KOPT-K1 (cell line): Measurements from ENCODE around the gene ERN1.
"Not testable (repeated sequence)": the region's sequence is repeated elsewhere in the genome, so short reads cannot be mapped to it uniquely, and the experiment has no call there.

Experiments used
- H3K27ac ChIP-seq: fragments of 200-600 bp; sonication (generic); 2 replicates; pipeline ENCODE4 v1.5.1; 2016; ENCODE audit warnings: antibody characterized with exemption, mild to moderate bottlenecking, low read depth, low read length; ENCODE audit not compliant: poor library complexity, severe bottlenecking
- H3K36me3 ChIP-seq: fragments of 200-600 bp; sonication (generic); 2 replicates; pipeline ENCODE4 v1.5.1; 2017; ENCODE audit warnings: antibody characterized with exemption, mild to moderate bottlenecking, low read length, moderate library complexity; ENCODE audit not compliant: insufficient read depth
- H3K9me3 ChIP-seq: fragments of 200-600 bp; sonication (generic); 2 replicates; pipeline ENCODE4 v1.5.1; 2017; ENCODE audit warnings: antibody characterized with exemption, low read length, mild to moderate bottlenecking; ENCODE audit not compliant: insufficient read depth, poor library complexity, severe bottlenecking

Gene ERN1

DNA sequence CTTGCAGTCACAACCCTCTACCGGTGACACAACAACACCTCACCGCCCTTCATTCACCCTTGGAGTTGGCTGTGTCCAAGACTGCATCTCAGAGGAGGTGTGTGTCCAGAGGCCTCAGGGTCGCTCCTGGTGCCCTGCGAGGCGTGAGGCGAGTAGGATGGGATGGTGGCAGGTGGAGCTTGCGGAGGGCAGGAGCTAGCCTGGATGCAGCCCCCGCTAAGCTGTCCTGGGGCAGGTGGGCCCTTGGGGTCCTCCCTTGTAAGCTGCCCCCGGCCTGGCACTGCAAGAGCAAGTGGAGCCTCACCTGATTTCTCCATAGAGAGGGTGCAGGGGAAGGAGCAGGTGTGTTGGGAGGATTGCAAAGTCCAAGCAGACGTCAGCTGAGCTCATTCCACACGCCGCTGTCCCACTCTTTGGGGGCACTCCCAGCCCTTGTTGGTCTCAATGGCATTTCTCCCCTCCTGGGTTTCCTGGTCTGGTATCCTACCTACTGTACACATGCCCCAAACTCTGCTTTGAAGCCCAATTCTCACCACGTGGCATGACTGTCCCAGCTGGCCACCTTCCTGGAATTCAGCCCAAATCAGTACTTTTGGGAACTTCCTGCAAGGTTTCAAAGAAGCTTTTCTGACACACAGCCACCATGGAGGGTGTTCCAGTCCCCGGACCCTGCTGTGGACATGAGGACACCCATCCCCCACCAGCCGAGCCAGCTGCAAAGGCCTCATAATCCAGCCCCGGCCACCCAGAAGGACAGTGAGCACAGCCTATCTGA lies 91.4 kb downstream of the ERN1 start:
- H3K27ac ChIP-seq, result no peak overlapping the region
- H3K9me3 ChIP-seq, result no peaks in the 10 kb centered on the region
- peaks cover 56% of the 10 kb centered on the region for H3K36me3 ChIP-seq

DNA sequence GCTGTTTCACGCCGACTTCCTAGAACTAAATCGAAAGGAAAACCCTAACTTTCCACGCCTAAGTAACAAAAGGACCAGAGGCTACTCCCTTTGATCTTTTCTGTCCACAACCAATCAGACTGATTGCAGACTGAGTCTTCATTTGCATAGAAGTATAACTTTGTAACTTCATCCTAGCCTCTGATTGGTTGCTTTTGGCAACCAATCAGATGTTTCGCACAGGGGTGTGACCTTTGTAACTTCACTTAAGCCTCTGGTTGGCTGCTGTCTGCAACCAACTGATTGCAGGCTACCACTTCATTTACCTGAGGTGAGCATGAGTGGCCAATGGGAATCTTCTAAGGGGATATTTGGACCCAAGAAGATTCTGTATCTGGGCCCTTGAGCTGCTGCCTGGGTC lies 92.1 kb downstream of the ERN1 start:
- H3K9me3 ChIP-seq, result no peaks in the 10 kb centered on the region
- peaks cover 49% of the 10 kb centered on the region for H3K36me3 ChIP-seq
- no peak overlapping the region for H3K27ac ChIP-seq

DNA sequence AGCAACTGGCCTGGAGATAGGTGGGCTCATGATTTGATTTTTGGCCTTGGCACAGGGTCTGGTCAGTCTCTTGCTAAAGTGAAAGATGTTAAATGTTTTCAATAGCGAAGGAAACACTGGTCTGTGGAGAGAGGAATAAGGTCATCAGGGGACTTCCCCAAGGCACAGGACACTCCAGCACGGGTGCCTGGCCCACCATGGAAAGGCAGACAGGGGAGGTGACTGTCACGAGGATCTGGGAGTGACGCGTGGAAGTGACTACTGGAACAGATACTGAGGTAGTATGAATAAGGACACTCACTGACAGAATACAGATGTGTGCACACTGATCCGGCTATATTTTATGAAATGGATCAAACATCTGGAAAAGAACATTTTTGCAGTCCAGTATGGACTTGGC lies 92.8 kb downstream of the ERN1 start:
- no peaks in the 10 kb centered on the region for H3K9me3 ChIP-seq
- no peak overlapping the region for H3K27ac ChIP-seq
- H3K36me3 ChIP-seq, result peaks cover 43% of the 10 kb centered on the region

DNA sequence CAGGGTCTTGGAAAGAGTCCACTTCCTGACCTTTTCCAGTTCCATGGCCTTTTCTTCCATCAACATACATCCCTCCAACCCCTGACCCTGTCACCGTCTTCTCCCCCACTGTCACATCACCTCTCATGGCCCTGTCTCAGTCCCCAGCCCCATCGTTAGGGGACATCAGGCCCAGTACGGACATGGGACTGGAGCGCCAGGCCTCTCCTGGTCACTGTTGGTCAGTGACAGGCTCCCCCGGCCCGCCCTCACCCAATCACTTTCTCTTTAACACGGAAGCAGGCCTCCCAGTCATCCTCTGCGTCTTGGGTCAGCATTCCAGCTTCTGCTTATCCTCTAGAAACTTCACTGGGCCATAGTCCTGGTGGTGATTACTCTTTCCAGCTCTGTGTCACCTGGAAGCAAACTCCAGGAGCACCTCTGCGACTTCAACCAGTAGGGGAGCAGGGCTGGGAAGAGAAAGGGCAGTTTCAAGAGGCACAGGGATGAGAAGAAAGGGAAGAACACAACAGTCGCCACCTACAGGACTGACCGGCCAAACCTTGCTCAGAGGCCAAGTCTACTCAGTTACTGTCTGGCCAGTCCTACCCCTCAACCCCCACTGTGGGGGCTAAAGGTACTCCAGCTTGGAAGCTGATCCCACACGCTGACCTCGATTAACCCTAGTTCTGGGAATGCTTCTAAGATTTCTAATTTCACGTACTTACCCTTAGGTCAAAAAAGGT lies 93.6 kb downstream of the ERN1 start:
- no peak overlapping the region for H3K27ac ChIP-seq
- H3K9me3 ChIP-seq, result no peaks in the 10 kb centered on the region
- peaks cover 37% of the 10 kb centered on the region for H3K36me3 ChIP-seq

DNA sequence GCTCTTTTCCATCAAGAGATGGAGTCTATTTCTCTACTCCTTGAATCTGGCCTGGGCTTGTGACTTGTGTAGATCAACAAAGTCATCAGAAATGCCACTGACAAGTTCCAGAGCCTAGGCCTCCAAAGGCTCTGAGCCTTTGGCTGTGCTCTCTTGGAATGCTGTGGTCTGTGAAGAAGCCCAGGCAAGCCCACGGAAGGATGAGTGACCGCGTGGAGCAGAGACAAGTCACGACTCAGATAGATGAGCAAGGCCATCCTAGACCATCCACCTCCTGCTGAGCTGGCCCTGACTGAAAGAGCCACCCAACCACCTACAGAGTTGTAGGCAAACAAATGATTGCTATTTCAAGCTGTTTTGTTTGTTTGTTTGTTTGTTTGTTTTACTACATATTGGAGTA lies 97.9 kb downstream of the ERN1 start:
- Histone ChIP-seq H3K9me3 (no peaks in the 10 kb centered on the region), H3K27ac (no peak overlapping the region), H3K36me3 (peaks cover 2% of the 10 kb centered on the region)

DNA sequence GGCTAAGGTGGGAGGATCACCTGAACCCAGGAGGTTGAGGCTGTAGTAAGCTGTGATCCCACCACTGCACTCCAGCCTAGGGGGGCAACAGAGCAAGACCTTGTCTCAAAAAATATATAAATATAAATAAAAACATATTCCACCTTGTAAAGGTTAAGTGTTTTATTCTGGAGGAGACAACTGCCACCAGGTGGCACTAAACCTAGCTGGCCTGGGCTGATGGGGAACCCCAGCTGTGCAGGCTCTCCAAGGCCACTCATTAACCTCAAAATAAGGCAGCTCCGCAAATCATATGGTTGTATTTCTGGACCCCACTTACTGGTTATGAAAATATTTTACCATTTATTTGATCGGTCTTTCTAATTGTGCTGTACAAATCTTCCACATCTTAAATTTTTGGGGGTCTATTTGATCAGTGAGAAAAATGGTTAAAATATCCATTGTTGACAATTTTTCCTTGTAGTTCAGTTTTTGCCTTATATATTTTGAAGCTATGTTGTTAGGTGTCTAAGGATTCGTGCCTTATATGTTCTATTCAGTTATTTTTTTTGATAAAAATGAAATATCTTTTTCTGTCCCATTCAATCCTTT lies 101.0 kb downstream of the ERN1 start:
- Histone ChIP-seq H3K9me3 (no peaks in the 10 kb centered on the region), H3K36me3 (no peaks in the 10 kb centered on the region), H3K27ac (no peak overlapping the region)

DNA sequence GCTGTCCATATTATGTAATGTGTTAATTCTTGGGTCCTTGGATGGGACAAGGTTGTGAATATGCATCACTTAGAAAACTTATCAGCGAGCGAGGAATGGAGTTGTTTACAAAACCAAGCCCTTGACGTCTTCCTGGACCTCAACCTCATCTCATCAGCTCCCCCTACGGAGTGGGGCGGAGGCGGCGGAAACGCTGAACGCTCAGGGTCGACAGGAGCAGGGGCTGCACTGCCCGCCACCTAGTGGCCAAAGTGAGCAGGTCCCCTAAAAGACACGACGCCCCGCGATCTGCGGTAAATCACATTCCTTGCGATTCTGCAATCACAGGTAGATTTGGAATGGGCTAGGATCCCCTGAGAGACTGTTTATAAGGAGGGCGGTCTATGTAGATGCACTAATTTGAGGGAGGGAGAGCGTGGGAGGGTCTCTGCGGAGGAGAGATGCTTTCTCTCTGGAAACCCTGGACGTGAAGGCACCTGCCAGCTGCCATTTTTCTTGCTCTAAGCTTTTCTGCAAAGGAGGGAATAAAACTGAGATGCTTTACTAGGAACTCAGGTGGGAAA lies 104.1 kb downstream of the ERN1 start:
- Histone ChIP-seq H3K27ac (peak overlapping the region; percentile 95), H3K36me3 (no peaks in the 10 kb centered on the region), H3K9me3 (no peaks in the 10 kb centered on the region)

DNA sequence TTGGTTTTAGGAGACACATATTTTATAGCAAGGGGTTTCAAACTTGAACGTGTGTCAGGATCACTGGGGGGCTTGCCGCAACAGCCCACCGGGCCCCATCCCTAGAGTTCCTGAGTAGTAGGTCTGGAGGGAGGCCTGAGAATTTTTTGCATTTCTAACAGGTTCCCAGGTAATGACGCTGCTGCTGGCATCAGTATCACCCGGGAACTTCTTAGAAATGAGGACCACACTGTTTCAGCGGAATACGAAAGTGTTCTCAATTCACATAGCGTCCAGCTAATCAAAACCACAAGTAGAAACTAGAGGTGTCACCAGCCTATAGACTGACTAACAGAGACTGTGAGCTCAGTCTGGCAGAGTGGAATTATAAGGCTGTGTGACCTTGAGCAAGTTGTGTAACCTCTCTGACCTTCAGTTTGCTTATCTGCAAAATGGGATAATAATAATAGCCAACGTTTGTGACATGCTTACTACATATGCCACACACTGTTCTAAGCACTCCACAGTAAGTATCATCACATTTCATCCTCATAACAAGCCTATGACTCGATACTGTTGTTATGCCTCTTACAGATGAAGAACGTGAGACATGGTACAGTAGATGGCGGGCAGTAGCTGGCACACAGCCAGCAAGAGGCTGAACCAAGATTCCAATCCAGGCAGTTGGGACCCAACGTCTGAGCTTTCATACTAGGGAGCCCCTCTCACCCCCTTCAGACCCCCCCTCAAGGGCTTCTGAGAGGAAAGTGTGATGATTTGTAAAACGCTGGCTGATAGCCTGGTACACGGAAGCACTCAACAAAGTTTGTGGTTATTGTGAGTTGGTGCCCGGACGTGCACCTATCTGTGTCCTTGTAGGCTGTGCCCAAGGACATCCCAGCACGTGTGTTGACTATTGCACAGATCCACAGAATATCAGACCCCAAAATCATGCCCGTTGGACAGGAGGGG lies 104.9 kb downstream of the ERN1 start:
- H3K36me3 ChIP-seq, result no peaks in the 10 kb centered on the region
- H3K27ac ChIP-seq, result peak overlapping the region; percentile 95
- H3K9me3 ChIP-seq, result no peaks in the 10 kb centered on the region

DNA sequence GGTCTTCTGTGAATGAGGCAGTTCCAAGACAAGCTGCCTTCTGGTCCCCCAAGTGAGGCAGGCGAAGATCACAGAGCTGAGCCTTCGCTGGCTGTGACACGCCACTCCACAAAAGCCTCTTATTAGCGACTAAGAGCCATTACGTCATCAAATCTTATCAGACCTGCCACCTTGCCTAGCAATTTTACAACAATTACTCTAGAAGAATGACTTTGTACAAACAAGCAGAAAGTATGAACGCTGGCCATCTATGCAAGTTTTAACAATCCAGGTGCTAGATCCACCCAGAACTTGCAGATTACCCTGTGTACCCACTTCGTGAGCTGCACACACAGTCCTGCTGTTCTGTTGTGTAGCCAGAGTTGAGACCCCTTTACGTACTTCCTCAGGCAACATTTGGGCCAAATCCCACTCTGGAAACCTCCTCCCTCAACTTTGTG lies 105.7 kb downstream of the ERN1 start:
- H3K9me3 ChIP-seq, result no peaks in the 10 kb centered on the region
- H3K36me3 ChIP-seq, result no peaks in the 10 kb centered on the region
- H3K27ac ChIP-seq, result peak overlapping the region; percentile 95

DNA sequence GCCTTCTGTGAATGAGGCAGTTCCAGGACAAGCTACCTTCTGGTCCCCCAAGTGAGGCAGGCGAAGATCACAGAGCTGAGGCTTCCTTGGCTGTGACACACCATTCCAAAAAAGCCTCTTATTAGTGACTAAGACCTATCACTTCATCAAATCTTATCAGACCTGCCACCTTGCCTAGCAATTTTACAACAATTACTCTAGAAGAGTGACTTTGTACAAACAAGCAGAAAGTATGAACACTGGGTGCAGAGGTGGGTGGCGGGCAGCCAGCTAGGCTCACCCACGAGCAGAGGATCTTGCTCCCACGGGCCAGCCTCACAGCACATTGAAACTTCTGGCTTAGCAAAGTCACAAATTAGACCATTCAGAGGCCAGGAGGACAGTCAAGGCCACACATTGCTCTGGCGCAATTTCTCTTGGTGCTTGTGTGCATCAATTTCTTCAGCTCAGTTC lies 107.3 kb downstream of the ERN1 start:
- Histone ChIP-seq H3K9me3 (no peaks in the 10 kb centered on the region), H3K36me3 (no peaks in the 10 kb centered on the region), H3K27ac (peak overlapping the region; percentile 95)

DNA sequence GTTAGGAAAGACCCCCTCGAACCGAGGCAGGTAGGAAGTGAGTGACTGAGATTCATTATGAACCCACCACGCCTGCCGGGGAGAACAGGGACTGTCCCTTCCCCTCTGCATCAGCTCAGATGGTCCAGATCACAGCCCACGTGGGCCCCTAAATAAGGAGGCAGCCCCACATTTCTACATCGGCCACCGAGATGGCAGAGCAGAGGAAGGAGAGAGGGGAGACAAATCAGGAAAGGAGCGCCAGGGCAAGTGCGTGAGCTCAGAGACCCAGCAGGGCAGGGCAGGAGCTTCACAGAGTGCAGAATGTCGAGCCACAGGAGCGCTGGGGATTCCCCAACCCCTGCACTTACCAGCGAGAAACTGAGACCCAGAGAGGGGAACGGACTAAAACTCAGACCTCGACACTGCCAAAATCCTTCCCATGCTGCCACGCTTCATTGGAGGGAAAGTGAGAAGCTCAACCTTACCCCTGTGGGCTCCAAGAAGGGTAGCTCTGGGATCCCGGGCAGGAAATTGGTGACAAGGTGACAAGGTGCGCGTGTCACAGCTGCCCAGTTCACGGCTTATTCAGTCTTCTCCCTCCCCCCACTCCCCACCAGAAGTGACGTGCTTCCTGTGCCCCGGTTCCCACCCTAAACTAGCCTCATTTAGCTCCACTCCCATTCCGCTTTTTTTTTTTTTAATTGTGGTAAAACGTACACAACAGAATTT lies 109.7 kb downstream of the ERN1 start, which contains the start of gene ICAM2:
TSS of gene ICAM2 (minus strand) at position 578 of the 711 bp plus-strand sequence. CDS start 13,942 bp downstream, outside the sequence.
- peak within 1 kb of the TSS; percentile 95 for H3K27ac ChIP-seq

DNA sequence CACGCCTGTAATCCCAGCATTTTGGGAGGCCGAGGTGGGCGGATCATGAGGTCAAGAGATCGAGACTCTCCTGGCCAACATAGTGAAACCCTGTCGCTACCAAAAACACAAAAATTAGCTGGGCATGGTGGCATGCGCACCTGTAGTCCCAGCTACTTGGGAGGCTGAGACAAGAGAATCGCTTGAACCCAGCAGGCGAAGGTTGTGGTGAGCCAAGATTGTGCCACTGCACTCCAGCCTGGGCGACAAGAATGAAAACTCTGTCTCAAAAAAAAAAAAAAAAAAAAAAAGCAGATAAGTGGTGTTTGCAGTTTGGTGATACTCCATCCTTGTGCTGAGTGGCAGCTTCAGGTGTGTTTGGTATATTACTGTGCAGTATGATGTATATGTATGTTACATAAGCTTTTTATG lies 110.4 kb downstream of the ERN1 start:
- H3K9me3 ChIP-seq, H3K36me3 ChIP-seq: not testable (repeated sequence)
- H3K27ac ChIP-seq, result peak overlapping the region; percentile 95

More for the DNA sequence above, 109.7 kb downstream of the ERN1 start, which contains the start of gene ICAM2:
- Histone ChIP-seq H3K36me3 (no peaks in the 10 kb centered on the region), H3K9me3 (no peaks in the 10 kb centered on the region)

DNA sequence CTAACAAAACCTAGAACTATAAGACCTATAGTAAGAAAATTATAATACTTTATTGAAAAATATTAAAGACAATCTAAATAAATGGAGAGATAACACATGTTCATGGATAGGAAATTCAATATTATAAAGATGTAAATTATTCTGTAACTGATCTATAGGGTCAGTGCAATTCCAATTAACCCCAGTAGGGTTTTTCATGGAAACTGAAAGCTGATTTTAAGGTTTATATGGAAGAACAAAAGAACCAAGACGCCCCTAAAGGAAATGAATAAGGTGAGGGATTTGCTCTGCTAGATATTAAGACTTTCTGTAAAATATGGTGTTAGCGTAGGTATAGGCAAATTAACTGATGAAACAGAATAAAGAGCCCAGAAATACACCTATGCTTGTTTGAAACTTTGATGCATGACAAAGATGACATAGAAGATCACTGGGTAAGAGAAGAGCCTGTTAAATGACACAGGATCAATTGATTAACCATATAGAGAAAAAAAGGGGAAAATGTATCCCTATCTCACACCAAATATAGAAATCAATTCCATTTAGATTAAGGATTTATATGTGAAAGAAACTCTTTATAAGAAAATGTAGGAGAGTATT lies 112.5 kb downstream of the ERN1 start:
- Histone ChIP-seq H3K27ac (peak overlapping the region; percentile 95), H3K9me3 (no peaks in the 10 kb centered on the region), H3K36me3 (peaks cover 16% of the 10 kb centered on the region)
